ENCODE results near the gene CCN5.
"Not testable (repeated sequence)": the region's sequence is repeated elsewhere in the genome, so short reads cannot be mapped to it uniquely, and the experiment has no call there.

Gene CCN5

DNA sequence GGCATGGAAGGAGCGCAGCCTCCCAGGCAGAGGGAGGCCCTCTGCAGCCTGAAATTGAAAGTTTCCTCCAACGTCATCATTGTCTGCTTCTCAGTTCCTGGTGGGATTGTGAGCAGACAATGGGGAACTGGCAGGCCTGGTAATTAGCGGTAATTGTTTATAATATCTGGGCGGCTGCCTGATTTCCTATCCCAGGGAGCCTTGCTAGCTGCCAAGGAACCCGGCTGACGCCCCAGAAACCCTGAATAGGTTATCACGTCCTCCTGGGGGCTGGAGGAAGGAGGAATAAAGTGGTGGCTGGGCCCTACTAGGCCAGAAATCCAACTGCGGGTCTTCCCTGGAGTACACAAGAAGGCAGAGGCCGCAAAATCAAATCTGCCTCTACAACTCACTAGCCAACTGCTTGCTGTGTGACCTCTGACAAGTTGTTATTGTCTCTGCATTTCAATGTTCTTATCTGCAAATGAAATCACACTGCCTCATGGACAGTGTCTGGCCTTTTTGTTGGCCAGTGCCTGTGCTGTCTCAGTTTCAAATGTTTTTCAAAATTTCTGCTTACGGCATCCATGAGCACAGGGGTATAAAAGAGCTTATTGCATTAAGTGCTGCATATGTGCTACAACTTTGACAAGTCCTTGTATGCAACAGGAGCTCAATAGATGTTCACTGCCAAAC is 47.4 kb downstream of the CCN5 start:
- no peak for DNase-seq

DNA sequence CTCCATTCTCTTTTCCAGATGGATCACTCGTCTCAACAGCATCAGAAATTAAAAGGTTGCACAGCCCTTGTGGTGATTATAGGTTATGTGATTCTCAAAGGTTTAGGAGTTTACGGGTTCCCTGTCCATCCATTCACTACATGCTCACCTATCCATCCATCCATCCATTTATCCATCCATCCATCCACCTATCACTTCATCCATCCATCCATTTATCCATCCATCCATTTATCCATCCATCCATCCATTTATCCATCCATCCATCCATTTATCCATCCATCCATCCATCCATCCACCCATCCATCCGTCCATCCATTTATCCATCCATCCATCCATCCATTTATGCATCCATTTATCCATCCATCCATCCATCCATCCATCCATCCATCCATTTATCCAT is 48.6 kb downstream of the CCN5 start:
- DNase-seq: not testable (repeated sequence)

DNA sequence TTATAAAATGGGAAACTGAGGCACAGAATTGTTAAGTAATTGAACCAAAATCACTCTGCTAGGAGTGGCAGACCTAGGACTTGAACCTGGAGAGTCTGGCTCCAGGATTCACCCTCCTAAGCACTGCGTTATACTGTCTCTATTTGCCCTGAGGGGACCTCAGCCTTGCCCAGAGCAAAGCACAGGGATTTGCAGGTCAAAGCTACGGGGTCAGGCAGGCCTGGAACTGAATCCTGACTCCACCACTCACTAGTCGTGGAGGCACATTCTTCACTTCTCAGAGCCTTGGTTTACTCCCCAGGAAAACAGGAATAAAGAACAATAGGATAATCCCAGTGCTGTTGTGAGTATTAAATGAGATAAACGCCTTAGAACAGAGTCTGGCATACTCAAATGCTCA is 49.9 kb downstream of the CCN5 start:
- no peak for DNase-seq

DNA sequence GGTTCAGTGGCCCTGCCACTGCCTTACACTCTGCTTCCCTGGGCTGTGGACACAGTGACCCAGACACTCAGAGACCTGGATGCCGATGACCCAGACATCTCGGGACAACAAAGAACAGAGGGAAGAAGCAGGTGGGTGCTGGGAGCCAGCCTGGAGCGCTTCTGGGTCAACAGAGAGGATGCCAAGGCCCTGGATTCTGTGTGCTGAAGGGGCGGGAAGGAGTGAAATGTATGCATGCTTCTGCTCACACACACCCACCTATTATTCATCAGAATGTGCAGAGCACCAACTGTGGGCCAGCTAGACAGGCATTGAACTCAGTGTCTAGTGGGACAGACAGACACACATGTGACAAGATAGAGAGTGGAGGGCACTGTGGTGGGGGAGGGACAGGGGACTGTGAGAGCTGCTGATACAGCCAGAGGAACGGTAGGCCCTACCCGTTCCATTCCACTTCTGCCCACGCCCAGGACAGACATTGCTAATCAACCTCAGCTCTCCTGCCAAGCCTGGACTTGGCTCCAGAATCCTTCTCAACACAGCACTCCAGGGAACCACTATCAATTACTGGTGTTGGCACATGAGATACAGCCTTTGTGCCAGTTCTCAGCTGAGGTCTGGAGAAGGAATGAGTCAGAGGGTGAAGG is 50.7 kb downstream of the CCN5 start:
- DNase-seq: peak; percentile 64 to 83

DNA sequence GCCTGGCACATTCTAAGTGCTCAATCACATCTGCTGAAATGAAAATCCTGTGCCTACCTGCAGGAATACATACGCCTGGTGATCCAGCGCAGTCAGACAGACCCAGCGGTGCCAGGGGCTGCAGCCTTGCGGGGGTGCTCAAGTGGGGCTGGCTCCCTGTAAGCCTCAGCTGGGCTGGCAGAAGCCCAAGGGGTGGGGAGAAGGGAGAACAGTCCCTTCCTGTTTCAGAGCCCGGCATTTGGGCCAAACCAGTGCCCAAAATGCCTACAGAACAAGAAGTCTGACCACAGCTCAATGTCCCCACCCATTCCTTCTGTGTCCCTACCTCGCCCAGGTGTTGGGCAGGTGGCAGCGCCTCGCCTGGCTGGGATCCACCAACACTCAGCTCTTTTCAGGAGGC is 53.1 kb downstream of the CCN5 start:
- DNase-seq: no peak

DNA sequence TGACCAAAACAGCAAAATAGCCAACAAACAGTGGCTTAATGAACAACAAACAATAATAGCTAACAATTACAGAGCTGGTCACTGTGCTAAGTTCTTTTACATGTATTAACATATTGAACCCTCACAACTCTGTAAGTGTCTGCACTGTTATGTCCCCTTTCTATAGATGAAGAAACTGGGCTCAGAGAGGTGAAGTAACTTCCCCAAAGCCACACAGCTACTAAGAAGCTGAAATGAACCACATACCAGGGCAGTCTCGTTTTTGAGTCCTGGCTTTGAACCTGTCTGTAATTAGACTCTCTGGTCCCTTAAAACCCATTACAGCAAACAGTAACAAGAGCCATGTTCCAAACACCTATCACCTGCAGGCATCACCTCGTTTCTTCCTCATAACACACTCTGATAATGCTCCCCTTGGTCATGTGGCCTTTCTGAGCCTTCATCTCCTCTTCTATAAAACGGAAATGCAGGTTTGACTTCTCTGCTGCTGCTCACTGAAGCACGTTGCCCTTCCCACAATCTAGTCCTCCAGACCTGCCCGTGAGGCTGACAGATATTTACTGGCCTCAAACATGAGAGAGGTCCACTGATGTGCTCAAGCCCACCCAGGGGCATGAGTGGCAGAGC is 53.8 kb downstream of the CCN5 start:
- DNase-seq: no peak

DNA sequence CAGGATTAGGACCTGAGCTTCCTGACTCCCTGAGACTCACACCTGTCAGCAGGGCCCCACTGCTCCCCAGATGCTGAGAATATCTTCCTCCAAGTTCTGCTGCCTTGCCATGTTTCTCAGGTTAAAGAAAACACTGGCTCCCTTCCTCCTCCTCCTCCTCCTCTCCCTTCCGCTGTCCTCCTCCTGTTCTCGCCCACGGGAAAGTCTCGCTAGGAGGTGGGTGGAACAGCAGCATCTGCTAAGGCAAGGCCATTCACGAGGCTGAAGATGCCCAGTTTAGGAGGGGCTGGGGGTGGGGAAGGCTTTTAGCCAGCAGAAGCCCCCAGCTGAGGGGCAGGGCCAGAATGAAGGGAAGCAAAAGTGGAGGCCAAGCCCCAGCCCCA is 54.3 kb downstream of the CCN5 start:
- DNase-seq: no peak

DNA sequence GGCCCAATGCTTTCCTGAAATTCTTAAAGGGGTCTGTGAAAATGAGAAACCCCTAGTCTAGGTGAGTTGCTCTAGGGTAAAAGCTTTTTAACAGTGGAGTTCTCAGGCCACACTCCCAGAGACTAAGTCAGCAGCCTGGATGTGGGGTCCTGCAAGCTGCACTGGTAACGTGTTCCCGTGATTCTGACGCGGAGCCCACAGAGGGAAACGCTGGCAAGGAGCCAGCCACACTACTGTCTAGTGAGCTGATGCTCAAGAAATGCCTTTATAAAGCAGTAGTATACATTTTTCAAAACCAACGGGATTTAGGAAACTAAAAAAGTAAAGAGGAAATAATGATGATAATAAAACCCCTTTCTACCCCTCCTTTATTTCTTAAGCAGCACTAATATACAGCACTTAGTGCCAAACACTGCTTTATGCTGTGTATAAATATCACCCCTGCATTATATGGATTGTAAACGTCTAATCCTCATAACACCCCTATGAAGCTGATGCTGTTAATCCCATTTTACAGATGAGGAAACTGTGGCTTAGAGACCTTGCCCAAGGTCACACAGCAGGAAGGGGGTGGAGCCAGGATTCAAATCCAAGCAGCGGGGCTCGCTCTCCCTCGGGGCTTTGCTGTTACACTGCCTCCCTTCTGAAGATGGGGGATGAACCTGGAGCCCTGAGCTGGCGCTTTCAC is 55.5 kb downstream of the CCN5 start:
- DNase-seq: no peak

DNA sequence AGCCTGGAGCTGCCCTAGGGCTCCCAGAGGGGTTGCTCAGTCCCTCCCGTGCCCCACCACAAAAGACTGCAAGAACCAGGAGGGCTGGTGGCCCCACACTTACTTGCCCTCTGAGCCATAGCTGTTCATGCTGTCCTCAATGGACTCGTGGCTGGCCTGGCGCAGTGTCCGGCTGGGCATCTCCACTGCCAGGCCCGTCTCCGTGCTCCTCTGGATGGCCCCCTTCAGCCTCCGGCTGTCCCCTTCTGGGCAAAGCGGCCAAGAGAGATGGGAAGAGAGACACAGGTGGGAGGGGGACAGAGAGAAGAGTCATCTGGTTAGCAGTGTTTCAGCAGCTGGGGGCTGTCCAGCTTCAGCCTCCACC is 56.0 kb downstream of the CCN5 start:
- DNase-seq: no peak

DNA sequence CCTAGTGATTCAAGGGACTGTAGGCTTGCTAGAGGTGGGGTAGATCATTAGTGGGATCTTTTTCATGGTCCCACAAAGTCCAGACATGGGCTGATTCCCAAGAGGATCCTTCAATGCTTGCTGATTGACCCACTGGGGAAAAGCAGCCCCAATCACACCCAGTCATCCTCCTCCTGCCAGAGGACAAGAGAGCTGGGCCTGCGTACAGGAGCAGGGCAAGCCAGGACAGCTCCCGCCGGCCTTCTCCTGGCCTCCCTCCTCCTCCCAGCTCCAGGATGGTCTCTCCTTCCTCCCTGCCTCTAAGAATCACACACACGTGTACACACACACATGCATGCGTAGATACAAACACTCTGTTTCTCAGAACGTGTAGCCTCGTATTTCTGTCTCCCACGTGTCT is 57.5 kb downstream of the CCN5 start:
- no peak for DNase-seq

DNA sequence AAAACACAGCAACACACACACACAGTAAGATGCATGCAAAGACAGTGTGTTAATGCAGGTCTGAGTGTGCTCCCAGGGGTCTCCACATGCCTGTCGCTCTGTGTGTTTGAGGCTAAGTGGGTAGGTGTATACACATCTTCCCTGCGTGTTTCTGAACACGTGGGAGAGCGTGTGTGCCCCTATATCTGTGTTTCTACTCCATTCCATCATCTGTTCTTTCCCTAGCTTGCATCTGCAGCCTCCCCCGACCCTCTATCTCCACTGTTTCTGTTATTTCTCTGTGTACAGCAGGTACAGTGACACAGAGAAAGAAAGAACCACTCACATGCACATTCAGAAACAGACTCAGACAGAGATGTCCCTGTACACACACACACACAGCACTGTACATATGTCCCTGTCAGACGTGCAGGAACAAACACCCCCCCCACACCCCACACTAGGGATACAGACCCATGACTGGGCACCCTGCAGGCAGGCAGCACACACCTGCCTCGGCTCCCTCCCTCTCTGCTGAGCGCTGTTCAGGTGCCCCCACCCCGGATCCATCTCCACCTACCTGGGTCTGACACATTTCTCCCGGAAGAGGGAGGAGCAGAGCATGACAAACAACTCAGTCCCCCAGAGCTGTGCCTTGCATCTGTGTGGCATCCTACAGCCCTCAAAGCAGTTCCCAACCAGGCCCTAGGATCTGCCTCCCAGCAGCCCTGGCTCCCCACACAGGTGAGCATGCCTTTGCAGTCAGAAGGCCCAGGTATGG is 58.1 kb downstream of the CCN5 start:
- no peak for DNase-seq

DNA sequence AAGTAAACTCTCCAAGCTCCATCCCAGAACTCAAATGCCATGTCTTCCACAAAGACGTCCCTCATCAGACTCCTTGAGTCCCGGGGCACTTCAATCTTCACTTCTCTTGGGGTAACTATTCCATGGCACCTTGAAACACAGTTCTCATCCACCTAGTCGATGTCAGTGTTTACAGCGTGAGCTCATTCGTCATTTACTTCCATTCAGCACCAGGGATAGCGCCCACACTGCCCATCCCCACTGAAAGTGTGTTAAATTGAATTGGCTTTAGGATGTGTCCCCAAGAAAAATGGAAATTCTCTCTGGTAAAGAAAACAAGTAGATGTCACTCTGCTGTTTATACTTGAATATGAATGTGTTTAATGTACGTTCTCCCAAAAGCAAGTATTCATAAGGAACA is 61.8 kb downstream of the CCN5 start:
- DNase-seq: no peak

All from NCI-H446 (cell line).